ENCODE measurements around the gene LMBRD1. TPM values are rescaled to one million over a fixed set of nuclear protein-coding genes. Genes with fewer than 3 reads are reported as not detected.

The LMBRD1 gene
- total RNA-seq, 2 donors from 2014 or later: 30.1 to 34.8 TPM

GRCh38 chr6:69732640-69733039 is 64.2 kb downstream of the LMBRD1 start:
- Histone ChIP-seq H3K27ac (ENCODE audit: low read depth, low read length) (no peak overlapping the region), H3K36me3 (ENCODE audit: control insufficient read depth, insufficient read depth, low read length) (peaks cover 26% of the 10 kb centered on the region), H3K4me1 (ENCODE audit: control insufficient read depth, insufficient read depth, low read length) (no peaks in the 10 kb centered on the region), H3K9me3 (ENCODE audit: control insufficient read depth, low read length) (no peaks in the 10 kb centered on the region), H3K27me3 (ENCODE audit: control insufficient read depth, insufficient read depth, low read length, poor library complexity, severe bottlenecking) (no peaks in the 10 kb centered on the region), H3K4me3 (ENCODE audit: low read length) (no peak overlapping the region), H3K9ac (ENCODE audit: extremely low read depth, low read length, poor library complexity, severe bottlenecking) (no peak overlapping the region)
- Mint-ChIP-seq H3K27ac (no peak overlapping the region), H3K9me3 (no peaks in the 10 kb centered on the region), H3K4me1 (no peaks in the 10 kb centered on the region), H3K4me3 (no peak overlapping the region), H3K36me3 (ENCODE audit: low read depth) (peaks cover 20% of the 10 kb centered on the region), H3K27me3 (ENCODE audit: insufficient read depth) (no peaks in the 10 kb centered on the region)
- no peak for DNase-seq
- TF ChIP-seq CTCF (conservative IDR thresholded peaks at IDR 0.05): peak; percentile 57
- WGBS, 2 experiments (ENCODE audit: insufficient coverage in 1 of 2, insufficient read length in 1 of 2): 100% methylated on average over 1 of the region's 2 CpGs; no CpG with 5 or more reads in 1 of the 2 experiments

- no peak overlapping the region for H3K4me3 ChIP-seq (ENCODE audit: low read length)
- peaks cover 18% of the 10 kb centered on the region for H3K36me3 Mint-ChIP-seq (ENCODE audit: low read depth)
- no peaks in the 10 kb centered on the region for H3K27me3 Mint-ChIP-seq (ENCODE audit: insufficient read depth)
- no peaks in the 10 kb centered on the region for H3K9me3 ChIP-seq (ENCODE audit: control insufficient read depth, low read length)
- no peaks in the 10 kb centered on the region for H3K27me3 ChIP-seq (ENCODE audit: control insufficient read depth, insufficient read depth, low read length, poor library complexity, severe bottlenecking)
- H3K4me3 Mint-ChIP-seq: no peak overlapping the region
- no peaks in the 10 kb centered on the region for H3K4me1 Mint-ChIP-seq
- no peaks in the 10 kb centered on the region for H3K4me1 ChIP-seq (ENCODE audit: control insufficient read depth, insufficient read depth, low read length)
- peaks cover 22% of the 10 kb centered on the region for H3K36me3 ChIP-seq (ENCODE audit: control insufficient read depth, insufficient read depth, low read length)
- H3K9ac ChIP-seq (ENCODE audit: extremely low read depth, low read length, poor library complexity, severe bottlenecking): no peak overlapping the region
- no peak overlapping the region for H3K27ac Mint-ChIP-seq
- no peak for DNase-seq
- no peaks in the 10 kb centered on the region for H3K9me3 Mint-ChIP-seq
- TF ChIP-seq CTCF (conservative IDR thresholded peaks at IDR 0.05): no peak
- 75% methylated on average over 2 of the region's 2 CpGs; no CpG with 5 or more reads in 1 of the 2 experiments for WGBS, 2 experiments (ENCODE audit: insufficient coverage in 1 of 2, insufficient read length in 1 of 2)
- no peak overlapping the region for H3K27ac ChIP-seq (ENCODE audit: low read depth, low read length)
Measured at GRCh38 chr6:69732045-69732444, 64.8 kb downstream of the LMBRD1 start.

GRCh38 chr6:69729870-69730449 is 66.8 kb downstream of the LMBRD1 start:
- TF ChIP-seq CTCF (conservative IDR thresholded peaks at IDR 0.05): peak; percentile 72
- Histone ChIP-seq H3K27ac (ENCODE audit: low read depth, low read length) (no peak overlapping the region), H3K4me3 (ENCODE audit: low read length) (no peak overlapping the region), H3K36me3 (ENCODE audit: control insufficient read depth, insufficient read depth, low read length) (peaks cover 23% of the 10 kb centered on the region), H3K4me1 (ENCODE audit: control insufficient read depth, insufficient read depth, low read length) (no peaks in the 10 kb centered on the region), H3K27me3 (ENCODE audit: control insufficient read depth, insufficient read depth, low read length, poor library complexity, severe bottlenecking) (no peaks in the 10 kb centered on the region), H3K9ac (ENCODE audit: extremely low read depth, low read length, poor library complexity, severe bottlenecking) (no peak overlapping the region), H3K9me3 (ENCODE audit: control insufficient read depth, low read length) (peaks cover 19% of the 10 kb centered on the region)
- Mint-ChIP-seq H3K4me3 (no peak overlapping the region), H3K27ac (no peak overlapping the region), H3K36me3 (ENCODE audit: low read depth) (peaks cover 24% of the 10 kb centered on the region), H3K27me3 (ENCODE audit: insufficient read depth) (no peaks in the 10 kb centered on the region), H3K4me1 (no peaks in the 10 kb centered on the region), H3K9me3 (peaks cover 19% of the 10 kb centered on the region)
- no peak for DNase-seq
- 82 to 83% methylated on average over 2 to 3 of the region's 3 CpGs for WGBS, 2 experiments (ENCODE audit: insufficient coverage in 1 of 2, insufficient read length in 1 of 2)
